Measurements from ENCODE around the gene XKR7. TPM values are rescaled to one million over a fixed set of nuclear protein-coding genes. Genes with fewer than 3 reads are reported as not detected.
"Not testable (repeated sequence)": the region's sequence is repeated elsewhere in the genome, so short reads cannot be mapped to it uniquely, and the experiment has no call there.

XKR7 gene
- total RNA-seq, 1 donor from 2014 or later: 0.17 TPM

- DNase-seq (ENCODE audit: low read depth): peak; percentile 16
- peak; percentile 91 for TF ChIP-seq CTCF (conservative IDR thresholded peaks at IDR 0.05; ENCODE audit: low read depth, low read length)
- peak overlapping the region; percentile 24 for H3K4me3 ChIP-seq (ENCODE audit: low read depth, low read length)
Measured at GRCh38 chr20:32031007-32031958, 63.3 kb downstream of the XKR7 start.

- TF ChIP-seq CTCF (conservative IDR thresholded peaks at IDR 0.05; ENCODE audit: low read depth, low read length): no peak
- no peak overlapping the region for H3K4me3 ChIP-seq (ENCODE audit: low read depth, low read length)
- DNase-seq (ENCODE audit: low read depth): no peak
Measured at GRCh38 chr20:32033316-32033715, 65.4 kb downstream of the XKR7 start.

- H3K4me3 ChIP-seq (ENCODE audit: low read depth, low read length); DNase-seq (ENCODE audit: low read depth): not testable (repeated sequence)
Measured at GRCh38 chr20:32033721-32034120, 65.8 kb downstream of the XKR7 start.

GRCh38 chr20:32034581-32035425 is 66.9 kb downstream of the XKR7 start:
- DNase-seq (ENCODE audit: low read depth): no peak
- H3K4me3 ChIP-seq (ENCODE audit: low read depth, low read length): no peak overlapping the region
- peak; percentile 54 for TF ChIP-seq CTCF (conservative IDR thresholded peaks at IDR 0.05; ENCODE audit: low read depth, low read length)

- DNase-seq (ENCODE audit: low read depth): no peak
- no peak for TF ChIP-seq CTCF (conservative IDR thresholded peaks at IDR 0.05; ENCODE audit: low read depth, low read length)
- no peak overlapping the region for H3K4me3 ChIP-seq (ENCODE audit: low read depth, low read length)
Measured at GRCh38 chr20:32035426-32035779, 67.5 kb downstream of the XKR7 start.

GRCh38 chr20:32036252-32036651 is 68.3 kb downstream of the XKR7 start:
- no peak for DNase-seq (ENCODE audit: low read depth)
- H3K4me3 ChIP-seq (ENCODE audit: low read depth, low read length): no peak overlapping the region
- TF ChIP-seq CTCF (conservative IDR thresholded peaks at IDR 0.05; ENCODE audit: low read depth, low read length): no peak

GRCh38 chr20:32036716-32037485 is 69.0 kb downstream of the XKR7 start:
- H3K4me3 ChIP-seq (ENCODE audit: low read depth, low read length): no peak overlapping the region
- no peak for DNase-seq (ENCODE audit: low read depth)
- no peak for TF ChIP-seq CTCF (conservative IDR thresholded peaks at IDR 0.05; ENCODE audit: low read depth, low read length)

All from epithelial cell of proximal tubule (primary cell).